GM23248 (cell line): ENCODE measurements around the gene CPSF4.

Experiments used
- EZH2 ChIP-seq: fragments of 200-600 bp; sonication (generic); IDR thresholded peaks from 2 replicates; pipeline ENCODE4 v1.6.1; 2018; ENCODE audit warnings: antibody characterized with exemption, mild to moderate bottlenecking; ENCODE audit not compliant: insufficient read depth, poor library complexity, severe bottlenecking
- EZH2phosphoT487 ChIP-seq: fragments of 200-600 bp; sonication (generic); IDR thresholded peaks from 2 replicates; pipeline ENCODE4 v1.6.1; 2018; ENCODE audit warnings: antibody characterized with exemption, moderate library complexity, mild to moderate bottlenecking, low read depth; ENCODE audit not compliant: insufficient read depth

GRCh38 chr7:99457650-99458493 lies 19.1 kb downstream of the CPSF4 start:
- TF ChIP-seq EZH2phosphoT487 (no peak), EZH2 (no peak)
